ENCODE data around the gene VIPR1.

Gene VIPR1

GRCh38 chr3:42493126-42493797, 9.2 kb upstream of the VIPR1 start:
- in situ Hi-C loops (cut with MboI; ENCODE audit: low pct_unique_long_range_greater_than_20kb, low sequenced_read_pairs, unreplicated experiment), result no loop called here
- DNase-seq (ENCODE audit: low spot score), result no peak
- no peak for TF ChIP-seq CTCF (IDR thresholded peaks at IDR 0.05; ENCODE audit: extremely low read depth, insufficient read depth, missing control alignments)

GRCh38 chr3:42493798-42494151, 8.7 kb upstream of the VIPR1 start:
- TF ChIP-seq CTCF (IDR thresholded peaks at IDR 0.05; ENCODE audit: extremely low read depth, insufficient read depth, missing control alignments), result no peak
- in situ Hi-C loops (cut with MboI; ENCODE audit: low pct_unique_long_range_greater_than_20kb, low sequenced_read_pairs, unreplicated experiment), result no loop called here
- DNase-seq (ENCODE audit: low spot score), result no peak

GRCh38 chr3:42495393-42495792, 7.0 kb upstream of the VIPR1 start:
- DNase-seq (ENCODE audit: low spot score), result no peak
- in situ Hi-C loops (cut with MboI; ENCODE audit: low pct_unique_long_range_greater_than_20kb, low sequenced_read_pairs, unreplicated experiment), result no loop called here
- TF ChIP-seq CTCF (IDR thresholded peaks at IDR 0.05; ENCODE audit: extremely low read depth, insufficient read depth, missing control alignments), result no peak

- no peak for DNase-seq (ENCODE audit: low spot score)
- TF ChIP-seq CTCF (IDR thresholded peaks at IDR 0.05; ENCODE audit: extremely low read depth, insufficient read depth, missing control alignments), result no peak
- in situ Hi-C loops (cut with MboI; ENCODE audit: low pct_unique_long_range_greater_than_20kb, low sequenced_read_pairs, unreplicated experiment), result no loop called here
These were observed 5.3 kb upstream of the VIPR1 start for GRCh38 chr3:42497009-42497731.

- in situ Hi-C loops (cut with MboI; ENCODE audit: low pct_unique_long_range_greater_than_20kb, low sequenced_read_pairs, unreplicated experiment), result no loop called here
- no peak for DNase-seq (ENCODE audit: low spot score)
- no peak for TF ChIP-seq CTCF (IDR thresholded peaks at IDR 0.05; ENCODE audit: extremely low read depth, insufficient read depth, missing control alignments)
These were observed 4.4 kb upstream of the VIPR1 start for GRCh38 chr3:42498034-42498433.

GRCh38 chr3:42498791-42499477, 3.5 kb upstream of the VIPR1 start:
- in situ Hi-C loops (cut with MboI; ENCODE audit: low pct_unique_long_range_greater_than_20kb, low sequenced_read_pairs, unreplicated experiment), result no loop called here
- TF ChIP-seq CTCF (IDR thresholded peaks at IDR 0.05; ENCODE audit: extremely low read depth, insufficient read depth, missing control alignments), result no peak
- no peak for DNase-seq (ENCODE audit: low spot score)
